ENCODE results near the gene DPH6. TPM values are rescaled to one million over a fixed set of nuclear protein-coding genes. Genes with fewer than 3 reads are reported as not detected.
A peak's percentile ranks its signal among the peaks of the same experiment; 100 is the strongest.

Gene DPH6
- total and polyA plus RNA-seq, 12 donors, result 5.0 to 42.0 (median 15.7) TPM

- TF ChIP-seq POLR2A (IDR thresholded peaks at IDR 0.05), result no peak
- TF ChIP-seq, protein P1, sequence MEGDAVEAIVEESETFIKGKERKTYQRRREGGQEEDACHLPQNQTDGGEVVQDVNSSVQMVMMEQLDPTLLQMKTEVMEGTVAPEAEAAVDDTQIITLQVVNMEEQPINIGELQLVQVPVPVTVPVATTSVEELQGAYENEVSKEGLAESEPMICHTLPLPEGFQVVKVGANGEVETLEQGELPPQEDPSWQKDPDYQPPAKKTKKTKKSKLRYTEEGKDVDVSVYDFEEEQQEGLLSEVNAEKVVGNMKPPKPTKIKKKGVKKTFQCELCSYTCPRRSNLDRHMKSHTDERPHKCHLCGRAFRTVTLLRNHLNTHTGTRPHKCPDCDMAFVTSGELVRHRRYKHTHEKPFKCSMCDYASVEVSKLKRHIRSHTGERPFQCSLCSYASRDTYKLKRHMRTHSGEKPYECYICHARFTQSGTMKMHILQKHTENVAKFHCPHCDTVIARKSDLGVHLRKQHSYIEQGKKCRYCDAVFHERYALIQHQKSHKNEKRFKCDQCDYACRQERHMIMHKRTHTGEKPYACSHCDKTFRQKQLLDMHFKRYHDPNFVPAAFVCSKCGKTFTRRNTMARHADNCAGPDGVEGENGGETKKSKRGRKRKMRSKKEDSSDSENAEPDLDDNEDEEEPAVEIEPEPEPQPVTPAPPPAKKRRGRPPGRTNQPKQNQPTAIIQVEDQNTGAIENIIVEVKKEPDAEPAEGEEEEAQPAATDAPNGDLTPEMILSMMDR (IDR thresholded peaks at IDR 0.05), result no peak
Observed at GRCh38 chr15:35486296-35486695, 59.7 kb downstream of the DPH6 start.

GRCh38 chr15:35485411-35485810, 60.6 kb downstream of the DPH6 start:
- WGBS, 4 donors, result 97 to 99% (median 98%) methylated on average over 2 of the region's 2 CpGs
- Histone ChIP-seq H3K9me3 (replicated peaks in 1 of 3) (no peaks in the 10 kb centered on the region), H3K27ac (no peak overlapping the region), H3K36me3 (replicated peaks in 1 of 2) (no peaks in the 10 kb centered on the region), H3K27me3 (no peaks in the 10 kb centered on the region), H3K4me1 (replicated peaks in 1 of 2) (peaks cover 0 to 7% of the 10 kb centered on the region in 2 donors), H3K4me3 (no peak overlapping the region)
- TF ChIP-seq POLR2A (IDR thresholded peaks at IDR 0.05), result no peak
- TF ChIP-seq, protein P1 (IDR thresholded peaks at IDR 0.05), result no peak
- intact Hi-C loops (cut with DNase I), result no loop called here
- DNase-seq, result no peak

More at GRCh38 chr15:35486296-35486695, 59.7 kb downstream of the DPH6 start:
- Histone ChIP-seq H3K9me3 (replicated peaks in 1 of 3) (no peaks in the 10 kb centered on the region), H3K27ac (no peak overlapping the region), H3K36me3 (replicated peaks in 1 of 2) (no peaks in the 10 kb centered on the region), H3K4me1 (replicated peaks in 1 of 2) (peaks cover 0 to 7% of the 10 kb centered on the region in 2 donors), H3K27me3 (no peaks in the 10 kb centered on the region), H3K4me3 (no peak overlapping the region)
- 98 to 100% (median 100%) methylated on average over 1 of the region's 1 CpG for WGBS, 4 donors
- DNase-seq, result no peak
- intact Hi-C loops (cut with DNase I), result no loop called here

- WGBS, 4 donors, result 89 to 92% (median 90%) methylated on average over 5 of the region's 5 CpGs
Observed at GRCh38 chr15:35484231-35484945, 61.6 kb downstream of the DPH6 start.

DNA sequence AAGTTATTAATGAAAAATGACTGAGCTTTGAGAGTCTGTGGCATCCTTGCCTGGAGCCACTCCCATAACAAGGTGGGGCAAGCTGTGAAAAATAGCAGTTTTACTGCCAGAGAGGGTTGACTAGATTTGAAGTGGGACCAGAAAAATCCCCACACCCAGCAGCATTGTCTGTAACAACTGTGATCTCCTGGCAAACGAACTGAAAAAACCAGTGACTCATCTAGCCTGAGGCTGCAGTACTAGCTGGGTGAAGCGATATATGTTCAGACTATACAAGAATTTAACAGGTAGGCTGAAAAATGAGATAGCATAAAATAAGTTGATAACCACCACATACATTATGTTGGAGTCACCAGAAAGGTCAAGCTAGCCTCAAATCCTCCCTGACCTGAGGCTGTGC, 64.0 kb downstream of the DPH6 start:
- Histone ChIP-seq H3K9me3 (replicated peaks in 1 of 3) (no peaks in the 10 kb centered on the region), H3K4me3 (no peak overlapping the region), H3K4me1 (replicated peaks in 1 of 2) (peaks cover 0 to 11% of the 10 kb centered on the region in 2 donors), H3K27me3 (no peaks in the 10 kb centered on the region), H3K27ac (no peak overlapping the region), H3K36me3 (replicated peaks in 1 of 2) (no peaks in the 10 kb centered on the region)
- no peak for TF ChIP-seq POLR2A (IDR thresholded peaks at IDR 0.05)
- TF ChIP-seq, protein P1 (IDR thresholded peaks at IDR 0.05), result no peak
- 34 to 51% (median 45%) methylated on average over 2 of the region's 2 CpGs for WGBS, 4 donors
- intact Hi-C loops (cut with DNase I), result no loop called here
- DNase-seq, result peak in 5 of 7 donors; percentile 22 to 54 (median 24)

More at GRCh38 chr15:35484231-35484945, 61.6 kb downstream of the DPH6 start:
- no peaks in the 10 kb centered on the region for H3K27me3 ChIP-seq
- no peak overlapping the region for H3K4me3 ChIP-seq
- H3K9me3 ChIP-seq (replicated peaks in 1 of 3), result no peaks in the 10 kb centered on the region
- DNase-seq, result no peak
- TF ChIP-seq POLR2A (IDR thresholded peaks at IDR 0.05), result no peak
- intact Hi-C loops (cut with DNase I), result no loop called here
- peaks cover 0 to 7% of the 10 kb centered on the region in 2 donors for H3K4me1 ChIP-seq (replicated peaks in 1 of 2)
- no peaks in the 10 kb centered on the region for H3K36me3 ChIP-seq (replicated peaks in 1 of 2)
- H3K27ac ChIP-seq, result no peak overlapping the region

GRCh38 chr15:35481064-35481463, 64.9 kb downstream of the DPH6 start:
- Histone ChIP-seq H3K36me3 (replicated peaks in 1 of 2) (no peaks in the 10 kb centered on the region), H3K27ac (no peak overlapping the region), H3K4me1 (replicated peaks in 1 of 2) (peaks cover 0 to 11% of the 10 kb centered on the region in 2 donors), H3K27me3 (no peaks in the 10 kb centered on the region), H3K4me3 (no peak overlapping the region), H3K9me3 (replicated peaks in 1 of 3) (no peaks in the 10 kb centered on the region)
- TF ChIP-seq POLR2A (IDR thresholded peaks at IDR 0.05), result no peak
- TF ChIP-seq, protein P1 (IDR thresholded peaks at IDR 0.05), result no peak
- intact Hi-C loops (cut with DNase I), result no loop called here
- 92 to 97% (median 94%) methylated on average over 1 of the region's 1 CpG for WGBS, 4 donors
- no peak for DNase-seq
